Renal pelvis (tissue), 12 donors: ENCODE measurements around the gene GAS5. TPM values are rescaled to one million over a fixed set of nuclear protein-coding genes. Genes with fewer than 3 reads are reported as not detected.

Experiments used
- DNase-seq: peaks from one replicate; pipeline ENCODE4 v3.0.0-alpha.2; 2013
- long read RNA-seq, 16 experiments: transcript quantifications; one replicate each; lab custom pipeline, GENCODE V29; 2026
- polyA plus RNA-seq, 3 donors: library from polyadenylated mRNA; unstranded; fragments of 120-200 nt; gene quantifications; one replicate each; pipeline ENCODE4 v1.2.1, GENCODE V29; 2013; ENCODE audit not compliant: insufficient read length in 3 of 3

The GAS5 gene
- polyA plus RNA-seq: 100 to 1,000 TPM; 514 to 715 (median 568) TPM
- long read RNA-seq, donor 1, transcript GAS5-218 (11 exons, 565 nt): minor isoform, 79 of 472 reads
- long read RNA-seq, donor 1, transcript GAS5-221 (12 exons, 632 nt): major isoform, 119 of 472 reads
- long read RNA-seq, donor 1, partial matches to known transcripts: 120 of 472 reads
- long read RNA-seq, donor 1, other reads (novel, unspliced or antisense): 130 of 472 reads
- long read RNA-seq, donor 2, transcript GAS5-206 (10 exons, 745 nt): minor isoform, 5 of 542 reads
- long read RNA-seq, donor 2, transcript GAS5-217 (4 exons, 424 nt): minor isoform, 7 of 542 reads
- long read RNA-seq, donor 2, transcript GAS5-221 (12 exons, 632 nt): major isoform, 128 of 542 reads
- long read RNA-seq, donor 2, transcript GAS5-218 (11 exons, 565 nt): minor isoform, 90 of 542 reads
- long read RNA-seq, donor 2, partial matches to known transcripts: 134 of 542 reads
- long read RNA-seq, donor 2, other reads (novel, unspliced or antisense): 166 of 542 reads
- long read RNA-seq, donor 3, transcript GAS5-218 (11 exons, 565 nt): minor isoform, 87 of 548 reads
- long read RNA-seq, donor 3, transcript GAS5-221 (12 exons, 632 nt): major isoform, 129 of 548 reads
- long read RNA-seq, donor 3, transcript GAS5-226 (8 exons, 632 nt): minor isoform, 5 of 548 reads
- long read RNA-seq, donor 3, transcript GAS5-217 (4 exons, 424 nt): minor isoform, 5 of 548 reads
- long read RNA-seq, donor 3, partial matches to known transcripts: 143 of 548 reads
- long read RNA-seq, donor 3, other reads (novel, unspliced or antisense): 166 of 548 reads
- long read RNA-seq, donor 4, transcript GAS5-221 (12 exons, 632 nt): minor isoform, 98 of 636 reads
- long read RNA-seq, donor 4, transcript GAS5-217 (4 exons, 424 nt): minor isoform, 11 of 636 reads
- long read RNA-seq, donor 4, transcript GAS5-218 (11 exons, 565 nt): major isoform, 143 of 636 reads
- long read RNA-seq, donor 4, transcript GAS5-207 (3 exons, 643 nt): minor isoform, 6 of 636 reads
- long read RNA-seq, donor 4, partial matches to known transcripts: 110 of 636 reads
- long read RNA-seq, donor 4, other reads (novel, unspliced or antisense): 258 of 636 reads
- long read RNA-seq, donor 5, transcript GAS5-221 (12 exons, 632 nt): major isoform, 59 of 207 reads
- long read RNA-seq, donor 5, transcript GAS5-218 (11 exons, 565 nt): minor isoform, 23 of 207 reads
- long read RNA-seq, donor 5, partial matches to known transcripts: 41 of 207 reads
- long read RNA-seq, donor 5, other reads (novel, unspliced or antisense): 77 of 207 reads
- long read RNA-seq, donor 6, transcript GAS5-221 (12 exons, 632 nt): major isoform, 94 of 336 reads
- long read RNA-seq, donor 6, transcript GAS5-218 (11 exons, 565 nt): minor isoform, 51 of 336 reads
- long read RNA-seq, donor 6, partial matches to known transcripts: 78 of 336 reads
- long read RNA-seq, donor 6, other reads (novel, unspliced or antisense): 89 of 336 reads
- long read RNA-seq, donor 7, transcript GAS5-221 (12 exons, 632 nt): major isoform, 122 of 392 reads
- long read RNA-seq, donor 7, transcript GAS5-218 (11 exons, 565 nt): minor isoform, 44 of 392 reads
- long read RNA-seq, donor 7, transcript GAS5-207 (3 exons, 643 nt): minor isoform, 5 of 392 reads
- long read RNA-seq, donor 7, partial matches to known transcripts: 74 of 392 reads
- long read RNA-seq, donor 7, other reads (novel, unspliced or antisense): 135 of 392 reads
- long read RNA-seq, donor 8, transcript GAS5-218 (11 exons, 565 nt): minor isoform, 41 of 207 reads
- long read RNA-seq, donor 8, transcript GAS5-221 (12 exons, 632 nt): major isoform, 53 of 207 reads
- long read RNA-seq, donor 8, partial matches to known transcripts: 43 of 207 reads
- long read RNA-seq, donor 8, other reads (novel, unspliced or antisense): 55 of 207 reads
- long read RNA-seq, donor 9, transcript GAS5-221 (12 exons, 632 nt): major isoform, 138 of 561 reads
- long read RNA-seq, donor 9, transcript GAS5-218 (11 exons, 565 nt): minor isoform, 103 of 561 reads
- long read RNA-seq, donor 9, transcript GAS5-207 (3 exons, 643 nt): minor isoform, 5 of 561 reads
- long read RNA-seq, donor 9, transcript GAS5-226 (8 exons, 632 nt): minor isoform, 5 of 561 reads
- long read RNA-seq, donor 9, partial matches to known transcripts: 142 of 561 reads
- long read RNA-seq, donor 9, other reads (novel, unspliced or antisense): 142 of 561 reads
- long read RNA-seq, donor 10, transcript GAS5-217 (4 exons, 424 nt): minor isoform, 8 of 363 reads
- long read RNA-seq, donor 10, transcript GAS5-221 (12 exons, 632 nt): major isoform, 102 of 363 reads
- long read RNA-seq, donor 10, transcript GAS5-218 (11 exons, 565 nt): minor isoform, 58 of 363 reads
- long read RNA-seq, donor 10, partial matches to known transcripts: 75 of 363 reads
- long read RNA-seq, donor 10, other reads (novel, unspliced or antisense): 100 of 363 reads
- long read RNA-seq, donor 11, transcript GAS5-218 (11 exons, 565 nt): minor isoform, 21 of 214 reads
- long read RNA-seq, donor 11, transcript GAS5-221 (12 exons, 632 nt): major isoform, 60 of 214 reads
- long read RNA-seq, donor 11, partial matches to known transcripts: 44 of 214 reads
- long read RNA-seq, donor 11, other reads (novel, unspliced or antisense): 75 of 214 reads
- long read RNA-seq, donor 12, transcript GAS5-221 (12 exons, 632 nt): minor isoform, 96 of 582 reads
- long read RNA-seq, donor 12, transcript GAS5-207 (3 exons, 643 nt): minor isoform, 7 of 582 reads
- long read RNA-seq, donor 12, transcript GAS5-218 (11 exons, 565 nt): major isoform, 123 of 582 reads
- long read RNA-seq, donor 12, transcript GAS5-204 (3 exons, 1,060 nt): minor isoform, 9 of 582 reads
- long read RNA-seq, donor 12, partial matches to known transcripts: 103 of 582 reads
- long read RNA-seq, donor 12, other reads (novel, unspliced or antisense): 225 of 582 reads
- long read RNA-seq, donor 13, transcript GAS5-221 (12 exons, 632 nt): major isoform, 74 of 247 reads
- long read RNA-seq, donor 13, transcript GAS5-218 (11 exons, 565 nt): minor isoform, 22 of 247 reads
- long read RNA-seq, donor 13, transcript GAS5-217 (4 exons, 424 nt): minor isoform, 6 of 247 reads
- long read RNA-seq, donor 13, transcript GAS5-226 (8 exons, 632 nt): minor isoform, 6 of 247 reads
- long read RNA-seq, donor 13, partial matches to known transcripts: 38 of 247 reads
- long read RNA-seq, donor 13, other reads (novel, unspliced or antisense): 86 of 247 reads
- long read RNA-seq, donor 14: 0 reads
- long read RNA-seq, donor 15, transcript GAS5-221 (12 exons, 632 nt): major isoform, 158 of 574 reads
- long read RNA-seq, donor 15, transcript GAS5-217 (4 exons, 424 nt): minor isoform, 7 of 574 reads
- long read RNA-seq, donor 15, transcript GAS5-218 (11 exons, 565 nt): minor isoform, 69 of 574 reads
- long read RNA-seq, donor 15, partial matches to known transcripts: 142 of 574 reads
- long read RNA-seq, donor 15, other reads (novel, unspliced or antisense): 173 of 574 reads
- long read RNA-seq, donor 16, transcript GAS5-221 (12 exons, 632 nt): major isoform, 152 of 731 reads
- long read RNA-seq, donor 16, transcript GAS5-218 (11 exons, 565 nt): minor isoform, 129 of 731 reads
- long read RNA-seq, donor 16, partial matches to known transcripts: 173 of 731 reads
- long read RNA-seq, donor 16, other reads (novel, unspliced or antisense): 256 of 731 reads

GRCh38 chr1:173867753-173868265 is at the start of gene GAS5:
Gene GAS5 (minus strand): TSS chr1:173867989.
- peak; percentile 100 for DNase-seq

DNA sequence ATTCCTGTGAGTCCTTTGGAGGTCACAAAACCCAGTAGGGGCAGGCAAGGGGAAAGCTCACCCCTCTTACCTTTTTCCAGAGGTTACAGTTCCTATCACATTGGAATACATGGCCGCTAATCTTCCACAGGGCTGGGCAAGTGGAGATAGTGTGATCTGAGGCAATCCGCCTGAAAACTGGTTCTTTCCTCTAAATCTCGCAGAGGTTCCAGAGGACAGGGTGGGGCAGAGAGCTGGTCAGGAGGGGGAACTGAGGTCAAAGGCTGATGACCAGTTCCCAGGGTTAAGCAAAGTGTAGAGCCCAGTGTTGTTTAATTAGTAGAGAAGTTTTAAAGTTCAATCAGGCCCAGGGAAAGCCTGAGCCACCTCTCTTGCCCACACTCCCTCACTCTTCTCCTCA is 49.4 kb upstream of the GAS5 start, which contains the start of gene SERPINC1:
TSS of gene SERPINC1 (minus strand) at position 179 of the 400 bp plus-strand sequence. CDS start at position 111, 68 bp downstream.
- no peak for DNase-seq

DNA sequence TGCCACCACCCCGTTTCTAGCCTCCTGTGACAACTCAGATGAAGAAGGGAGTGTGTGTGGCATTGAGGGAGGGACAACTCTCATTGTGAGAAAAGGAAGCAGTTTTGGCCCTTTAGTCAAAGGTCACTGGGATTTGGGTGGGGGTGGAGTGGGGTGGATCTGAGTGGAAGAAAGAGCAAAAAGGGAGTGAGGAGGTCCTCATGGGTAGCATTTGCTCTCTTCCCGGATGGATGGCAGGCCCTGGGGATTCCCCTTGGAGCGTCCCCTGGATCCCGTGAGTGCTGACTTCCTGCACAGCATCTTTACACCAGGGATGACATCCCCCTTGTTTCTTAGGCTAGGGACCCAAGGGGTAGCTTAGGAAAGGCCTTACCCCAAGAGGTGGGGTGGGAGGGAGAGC is 48.9 kb upstream of the GAS5 start:
- DNase-seq: no peak

DNA sequence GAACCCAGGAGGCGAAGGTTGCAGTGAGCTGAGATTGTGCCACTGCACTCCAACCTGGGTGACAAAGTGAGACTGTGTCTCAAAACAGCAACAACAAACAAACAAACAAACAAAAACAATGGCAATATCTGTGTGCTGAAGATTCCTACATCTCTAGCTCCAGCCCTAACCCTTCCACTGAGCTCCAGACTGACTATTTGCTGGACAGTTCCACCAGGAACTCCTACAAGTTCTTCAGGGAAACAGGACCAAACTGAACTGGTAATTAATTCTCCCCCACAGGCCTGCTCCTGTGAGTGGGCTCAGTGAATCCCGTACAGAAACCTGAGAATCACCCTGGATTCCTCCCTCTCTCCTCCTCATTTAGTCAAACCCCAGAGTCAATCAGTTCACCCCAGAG is 47.8 kb upstream of the GAS5 start:
- no peak for DNase-seq

DNA sequence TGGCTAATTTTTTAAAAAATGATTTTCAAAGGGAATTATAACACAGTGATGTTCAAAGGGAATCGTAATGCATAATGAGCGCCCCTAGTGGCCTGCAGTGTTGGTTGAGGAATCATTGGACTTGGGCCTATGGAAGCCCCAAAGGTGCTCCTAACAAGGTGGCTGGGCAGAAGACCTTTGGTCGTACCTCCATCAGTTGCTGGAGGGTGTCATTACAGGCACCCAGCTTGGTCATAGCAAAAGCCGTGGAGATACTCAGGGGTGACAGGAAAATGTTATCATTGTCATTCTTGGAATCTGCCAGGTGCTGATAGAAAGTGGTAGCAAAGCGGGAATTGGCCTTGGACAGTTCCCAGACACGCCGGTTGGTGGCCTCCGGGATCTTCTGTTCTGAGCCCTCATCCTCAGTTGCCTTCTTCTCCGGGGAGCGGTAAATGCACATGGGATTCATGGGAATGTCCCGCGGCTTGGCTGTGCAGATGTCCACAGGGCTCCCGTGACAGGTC is 46.6 kb upstream of the GAS5 start:
- DNase-seq: no peak

- DNase-seq: no peak
Measured at GRCh38 chr1:173913111-173913510, 45.3 kb upstream of the GAS5 start.

GRCh38 chr1:173903827-173904531 is 36.2 kb upstream of the GAS5 start:
- DNase-seq: peak; percentile 17

- no peak for DNase-seq
Measured at GRCh38 chr1:173900992-173901391, 33.2 kb upstream of the GAS5 start.

DNA sequence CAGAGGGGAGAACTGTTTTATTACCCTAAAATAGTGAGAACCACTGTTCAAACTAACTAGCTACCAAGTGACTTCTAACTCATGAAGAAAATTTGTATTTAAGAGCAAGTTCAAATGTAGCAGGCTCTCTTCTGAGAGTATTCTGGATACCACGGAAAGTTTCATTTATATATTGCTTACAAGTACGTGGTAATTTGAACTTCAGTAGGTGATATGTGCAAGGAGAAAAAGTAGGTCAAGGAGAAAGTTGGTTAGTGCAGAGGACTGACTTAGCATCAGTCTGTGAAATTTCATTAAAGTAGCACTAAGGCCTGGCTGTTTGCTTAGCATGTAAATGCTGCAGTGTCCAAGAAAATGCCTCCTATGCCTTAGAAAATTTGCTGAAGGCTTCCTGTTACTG is 32.6 kb upstream of the GAS5 start:
- no peak for DNase-seq

DNA sequence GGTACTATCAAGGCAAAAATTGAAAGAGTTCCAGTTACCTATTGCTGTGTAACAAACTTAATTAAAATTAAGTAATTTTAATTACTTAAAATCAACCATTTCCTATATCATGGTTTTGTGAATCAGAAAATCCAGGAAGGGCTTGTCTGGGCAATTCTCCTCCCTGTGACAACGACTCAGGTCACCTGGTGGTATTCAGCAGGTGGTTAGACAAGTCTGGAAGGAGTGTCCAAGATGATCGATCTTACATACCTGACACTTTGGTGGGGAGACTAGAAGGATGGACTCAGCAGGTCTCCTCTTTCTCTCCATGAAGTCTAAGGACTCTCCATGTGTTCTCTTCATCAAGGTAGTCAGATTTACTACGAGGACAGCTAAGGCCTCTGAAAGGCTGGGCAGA is 26.4 kb upstream of the GAS5 start:
- no peak for DNase-seq

DNA sequence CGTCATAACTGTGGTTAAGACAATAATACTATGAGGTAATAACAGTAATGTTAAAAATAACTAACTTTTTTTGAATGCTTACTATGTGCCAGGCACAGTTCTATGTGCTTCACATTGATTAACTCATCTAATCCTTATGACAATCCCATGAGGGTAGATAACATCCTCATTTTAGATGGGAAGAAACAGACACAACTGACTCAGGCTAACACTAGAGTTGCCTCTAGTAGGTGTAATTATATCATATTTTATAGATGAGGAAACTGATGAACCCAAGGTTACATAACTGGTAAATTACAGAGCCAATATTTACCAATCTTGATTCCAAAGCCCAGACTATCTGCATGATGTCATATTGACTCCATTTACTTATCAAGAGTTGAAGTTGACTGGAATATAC is 25.8 kb upstream of the GAS5 start:
- no peak for DNase-seq

DNA sequence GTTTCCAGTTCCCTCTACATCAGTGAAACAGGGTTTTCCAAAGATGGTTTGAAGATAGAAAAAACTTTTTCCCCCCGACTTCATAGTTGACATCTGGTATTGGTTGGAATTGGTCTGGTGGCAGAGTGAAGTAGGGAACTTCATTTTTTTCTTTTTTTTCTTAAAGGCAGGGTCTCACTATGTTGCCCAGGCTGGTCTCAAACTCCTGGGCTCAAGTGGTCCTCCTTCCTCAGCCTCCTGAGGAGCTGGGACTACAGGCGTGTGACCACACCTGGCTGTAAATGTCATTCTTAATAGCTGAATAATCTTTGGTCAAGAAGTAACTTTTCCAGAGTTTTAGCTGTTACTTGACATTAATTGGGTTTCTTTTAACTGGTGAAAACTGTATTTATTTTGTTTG is 22.1 kb upstream of the GAS5 start:
- no peak for DNase-seq

DNA sequence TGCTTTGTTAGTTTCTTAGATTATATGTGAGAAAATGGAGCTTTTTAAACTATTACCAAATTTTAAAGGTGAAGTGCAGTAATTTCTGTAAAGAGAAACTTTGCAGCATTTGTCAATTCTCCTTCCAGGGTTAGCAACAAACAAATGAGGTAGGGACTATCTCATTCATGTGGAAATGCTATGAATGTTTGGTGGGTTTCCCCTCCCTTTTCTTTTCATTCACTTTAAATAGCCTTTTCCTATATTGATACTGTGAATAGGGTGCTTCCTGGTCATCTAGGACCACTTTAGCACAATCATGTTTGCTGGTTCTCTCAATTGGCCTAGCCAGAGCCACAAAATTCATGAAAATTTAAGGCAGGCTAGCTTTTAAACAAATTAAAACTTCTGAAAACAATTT is 21.0 kb upstream of the GAS5 start:
- no peak for DNase-seq

DNA sequence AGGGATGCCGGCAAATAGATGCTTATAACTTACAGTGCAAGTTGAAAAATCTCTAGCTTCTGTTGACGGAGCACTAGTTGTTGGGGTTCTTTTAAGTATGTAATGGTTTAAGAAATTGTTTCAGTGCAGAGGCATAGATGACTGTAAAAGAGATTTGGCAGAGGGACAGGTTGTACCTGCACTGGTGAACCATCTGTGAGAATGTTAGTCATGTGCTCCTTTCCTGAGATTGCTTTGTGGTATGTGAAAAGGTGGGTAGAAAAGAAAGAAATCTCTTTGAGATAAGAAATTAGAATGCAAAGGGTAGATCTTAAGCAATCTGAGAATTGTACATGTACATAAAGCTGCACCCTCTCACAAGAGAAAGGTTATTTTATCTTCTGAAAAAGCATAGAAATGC is 19.8 kb upstream of the GAS5 start:
- no peak for DNase-seq
